GM12878 (cell line): Measurements from ENCODE around the gene TPCN2. TPM values are rescaled to one million over a fixed set of nuclear protein-coding genes. Genes with fewer than 3 reads are reported as not detected.

Experiments used
- ATAC-seq: fragments of 200-7000 bp; cut with Tn5 transposase; 3 replicates; pipeline ENCODE4 v1.9.1; 2020; ENCODE audit warnings: mild to moderate bottlenecking, moderate library complexity
- BruUV-seq: library from RNA; stranded (reverse); fragments of 400-500 nt; replicated peaks from 2 replicates; lab custom pipeline; 2021; lab: Mats Ljungman, UMichigan
- CTCF ChIA-PET: fragments of 300-600 bp; sonication (Branson Sonifier 250); formaldehyde crosslinking; extraction: SDS; loops from one replicate; lab custom pipeline; 2021; ENCODE audit warnings: inconsistent platforms; lab: Yijun Ruan, JAX
- POLR2A ChIA-PET: fragments of 350-600 bp; formaldehyde crosslinking; extraction: SDS; loops from one replicate; lab custom pipeline; 2021; ENCODE audit warnings: inconsistent platforms; lab: Charles Lee
- RAD21 ChIA-PET: fragments of 300-600 bp; sonication (Branson Sonifier 250); formaldehyde crosslinking; loops from one replicate; lab custom pipeline; 2023; ENCODE audit warnings: antibody characterized with exemption; ENCODE audit not compliant: unreplicated experiment; lab: Charles Lee
- SMC1A ChIA-PET: fragments of 300-600 bp; sonication (Branson Sonifier 250); formaldehyde crosslinking; loops from one replicate; lab custom pipeline; 2023; ENCODE audit not compliant: unreplicated experiment, uncharacterized antibody; lab: Charles Lee
- DNase-seq: peaks from one replicate; pipeline ENCODE4 v3.0.0-alpha.2; 2011; ENCODE audit warnings: low read depth, low spot score
- FAIRE-seq: peaks from 3 replicates; lab custom pipeline; 2011; peaks lifted over from hg19 to GRCh38; lab: Jason Lieb, UNC
- H2AFZ ChIP-seq: 2 replicates; pipeline ENCODE4 v1.6.0; 2011; ENCODE audit warnings: low read depth, low read length, control low read depth; ENCODE audit not compliant: control insufficient read depth
- H3K27ac ChIP-seq: 2 replicates; pipeline ENCODE4 v1.5.1; 2011; ENCODE audit warnings: control low read depth; ENCODE audit not compliant: control insufficient read depth, insufficient read depth
- H3K27me3 ChIP-seq, 2 experiments: replicated peaks in 1 of 2; 2 replicates each; pipeline versions ENCODE4 v1.6.0 to v1.6.1; 2011; ENCODE audit warnings: low read length in 1 of 2; ENCODE audit not compliant: control insufficient read depth in 2 of 2, insufficient read depth in 2 of 2
- H3K36me3 ChIP-seq, 2 experiments: 2 replicates each; pipeline ENCODE4 v1.5.1; 2011; ENCODE audit warnings: low read length in 1 of 2; ENCODE audit not compliant: control insufficient read depth in 2 of 2, insufficient read depth in 2 of 2
- H3K4me1 ChIP-seq: 2 replicates; pipeline ENCODE4 v1.6.1; 2011; ENCODE audit warnings: mild to moderate bottlenecking, low read length, moderate library complexity, mixed read lengths; ENCODE audit not compliant: control insufficient read depth, insufficient read depth
- H3K4me2 ChIP-seq: 2 replicates; pipeline ENCODE4 v1.6.0; 2011; ENCODE audit warnings: control low read depth; ENCODE audit not compliant: control insufficient read depth, insufficient read depth
- H3K4me3 ChIP-seq: fragments of 200-600 bp; sonication (generic); 2 replicates; pipeline ENCODE4 v1.5.1; 2016
- H3K79me2 ChIP-seq: 2 replicates; pipeline ENCODE4 v1.6.0; 2011; ENCODE audit warnings: low read length; ENCODE audit not compliant: control insufficient read depth, insufficient read depth
- H3K9ac ChIP-seq: 2 replicates; pipeline ENCODE4 v1.8.0; 2011; ENCODE audit warnings: low read length, control low read depth, mixed read lengths; ENCODE audit not compliant: control insufficient read depth, insufficient read depth
- H3K9me3 ChIP-seq: replicated peaks from 3 replicates; pipeline ENCODE4 v1.5.1; 2011; ENCODE audit warnings: mild to moderate bottlenecking, low read length; ENCODE audit not compliant: control insufficient read depth, insufficient read depth
- H4K20me1 ChIP-seq: 2 replicates; pipeline ENCODE4 v1.6.0; 2011; ENCODE audit not compliant: control insufficient read depth, insufficient read depth
- ATF7 ChIP-seq: fragments of 450-650 bp; IDR thresholded peaks from 2 replicates; pipeline ENCODE4 v1.6.1; 2016; ENCODE audit warnings: low read depth, mild to moderate bottlenecking
- FOXK2 ChIP-seq: fragments of 450-650 bp; IDR thresholded peaks from 2 replicates; pipeline ENCODE4 v1.6.1; 2017; ENCODE audit warnings: mild to moderate bottlenecking, moderate library complexity
- GABPA ChIP-seq: IDR thresholded peaks from 2 replicates; pipeline ENCODE4 v1.6.1; 2014; ENCODE audit warnings: antibody characterized with exemption, low read depth, mild to moderate bottlenecking, inconsistent platforms
- RAD51 ChIP-seq: fragments of 450-650 bp; IDR thresholded peaks from 2 replicates; pipeline ENCODE4 v1.6.1; 2016; ENCODE audit warnings: moderate library complexity, mild to moderate bottlenecking, inconsistent platforms
- RCOR1 ChIP-seq: conservative IDR thresholded peaks from 2 replicates; pipeline ENCODE4 v1.6.1; 2012; ENCODE audit warnings: low read depth, low read length, improper control_type of control experiment
- SIN3A ChIP-seq: IDR thresholded peaks from 2 replicates; pipeline ENCODE4 v1.6.1; 2012; ENCODE audit warnings: low read depth, low read length, improper control_type of control experiment
- SMAD5 ChIP-seq: IDR thresholded peaks from 2 replicates; pipeline ENCODE4 v1.6.1; 2016; ENCODE audit warnings: antibody characterized with exemption, low read depth
- SMARCA5 ChIP-seq: fragments of 450-650 bp; IDR thresholded peaks from 2 replicates; pipeline ENCODE4 v1.6.1; 2017; ENCODE audit warnings: mild to moderate bottlenecking
- SPI1 ChIP-seq: IDR thresholded peaks from 2 replicates; pipeline ENCODE4 v1.6.1; 2011; ENCODE audit warnings: low read depth, mild to moderate bottlenecking, low read length, moderate library complexity, borderline replicate concordance; ENCODE audit not compliant: insufficient read depth
- SUPT20H ChIP-seq: IDR thresholded peaks from 2 replicates; pipeline ENCODE4 v1.6.1; 2011; ENCODE audit warnings: low read depth, mild to moderate bottlenecking, low read length, moderate library complexity, borderline replicate concordance; ENCODE audit not compliant: control insufficient read depth
- WGBS: methylation state at CpG from one replicate; pipeline ENCODE4 v1.1.6; 2016; ENCODE audit warnings: low lambda C conversion rate; ENCODE audit not compliant: insufficient replicate concordance, insufficient coverage; ENCODE audit errors: missing lambda C conversion rate; 5-methylcytosine and 5-hydroxymethylcytosine counted together
- in situ Hi-C: fragments of 300-500 bp; cut with MboI; formaldehyde crosslinking; loops from 9 replicates; pipeline ENCODE4 v1.14.3; 2018; ENCODE audit warnings: mixed read lengths
- intact Hi-C: fragments of 100-400 bp; cut with micrococcal nuclease; formaldehyde crosslinking; loops from one replicate; pipeline ENCODE4 v1.14.2; 2022; ENCODE audit not compliant: unreplicated experiment
- polyA plus RNA-seq, 11 experiments: library from polyadenylated mRNA; depleted of rRNA in 4 of 11; unstranded in 6 of 11; stranded (reverse) in 5 of 11; fragments of >200 nt; fragmentation: Nextera tagmentation in 4 of 11; fragmentation: Illumina TruSeq in 1 of 11; extraction: Ambion mirVana in 4 of 11; extraction: Trizol in 1 of 11; gene quantifications; 1 replicate in 1 of 11; 2 replicates in 10 of 11; pipeline versions ENCODE4 v1.2.1 to v1.2.3, GENCODE V29; 2011 to 2016; ENCODE audit warnings: inconsistent platforms in 2 of 11, missing spikeins in 2 of 11, low read depth in 1 of 11
- total RNA-seq, 4 experiments: library from RNA; depleted of rRNA in 3 of 4; stranded (reverse); fragments of >200 nt in 3 of 4; fragmentation: Illumina TruSeq in 1 of 4; extraction: Trizol in 1 of 4; gene quantifications; 2 replicates each; pipeline versions ENCODE4 v1.2.1 to v1.2.3, GENCODE V29; 2013 to 2021
- TF ChIP-seq, protein P1 (sequence below): IDR thresholded peaks from 2 replicates; pipeline ENCODE4 v1.6.1; 2012; ENCODE audit warnings: low read depth, low read length, improper control_type of control experiment
- TF ChIP-seq, protein P2 (sequence below): fragments of 450-650 bp; IDR thresholded peaks from 2 replicates; pipeline ENCODE4 v1.6.1; 2016; ENCODE audit warnings: mild to moderate bottlenecking, moderate library complexity, borderline replicate concordance
- TF ChIP-seq, protein P3 (sequence below): IDR thresholded peaks from 2 replicates; pipeline ENCODE4 v1.6.1; 2012; ENCODE audit warnings: low read depth, low read length, improper control_type of control experiment
- TF ChIP-seq, protein P4 (sequence below): fragments of 450-650 bp; formaldehyde crosslinking; IDR thresholded peaks from 2 replicates; pipeline ENCODE4 v1.5.0; 2022; ENCODE audit warnings: mild to moderate bottlenecking, missing genetic modification characterization

Gene TPCN2
- total and polyA plus RNA-seq, 10 of the 15 experiments (the other 5 are each of a cell fraction or from before 2014, with no cell fraction given), result 1.7 to 18.4 (median 8.4) TPM

DNA sequence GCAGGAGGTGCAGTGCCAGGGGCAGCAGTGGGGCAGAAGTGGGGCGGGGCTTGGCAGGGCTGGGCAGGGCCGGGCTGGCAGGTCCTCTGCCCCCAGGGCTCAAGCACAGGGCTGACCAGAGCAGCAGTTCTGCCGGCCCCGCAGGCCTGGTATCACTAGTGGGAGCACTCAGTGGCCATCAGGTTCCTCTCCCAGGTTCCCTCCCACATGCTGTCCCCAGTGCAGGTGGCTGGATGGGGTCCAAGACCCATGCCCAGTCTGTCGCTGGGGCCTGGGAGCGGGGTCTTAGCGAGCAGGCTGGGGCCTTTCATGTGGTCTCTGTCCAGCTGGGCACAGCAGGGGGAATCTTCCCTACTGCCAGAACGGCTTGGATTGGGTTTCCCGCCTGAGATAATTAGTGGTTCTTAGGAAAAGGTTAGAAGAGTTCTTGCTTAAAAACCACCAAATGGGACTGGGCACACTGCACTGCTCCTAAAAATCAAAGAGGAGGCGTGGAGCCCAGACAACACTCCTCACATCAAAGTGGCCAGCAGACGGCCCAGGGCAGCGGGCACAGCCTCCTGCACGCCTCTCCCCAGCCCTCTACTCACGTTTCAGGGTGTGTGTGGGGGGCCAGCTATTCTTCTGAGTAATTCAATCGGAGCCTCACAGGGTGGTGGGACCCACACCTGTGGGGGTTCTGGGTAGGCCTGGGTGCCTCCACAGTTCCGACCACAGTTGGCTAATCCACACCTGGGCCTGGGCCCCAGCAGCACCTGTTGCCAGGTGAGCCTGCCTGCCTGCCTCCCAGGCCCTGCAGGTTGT is 45.6 kb downstream of the TPCN2 start:
- no peak overlapping the region for H3K27ac ChIP-seq
- H3K9ac ChIP-seq, result no peak overlapping the region
- H3K79me2 ChIP-seq, result no peaks in the 10 kb centered on the region
- H2AFZ ChIP-seq, result no peak overlapping the region
- no peak overlapping the region for H3K4me3 ChIP-seq
- H3K27me3 ChIP-seq, result no peaks in the 10 kb centered on the region
- SMC1A ChIA-PET, result no interaction called here
- H4K20me1 ChIP-seq, result no peaks in the 10 kb centered on the region
- H3K36me3 ChIP-seq, result peaks cover 0 to 5% of the 10 kb centered on the region in 2 experiments; a peak in 3 of 4 replicates
- POLR2A ChIA-PET, result no interaction called here
- TF ChIP-seq, protein P1, sequence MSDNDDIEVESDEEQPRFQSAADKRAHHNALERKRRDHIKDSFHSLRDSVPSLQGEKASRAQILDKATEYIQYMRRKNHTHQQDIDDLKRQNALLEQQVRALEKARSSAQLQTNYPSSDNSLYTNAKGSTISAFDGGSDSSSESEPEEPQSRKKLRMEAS, result no peak
- no peak for TF ChIP-seq RCOR1
- no peak for TF ChIP-seq FOXK2
- no peak for TF ChIP-seq SUPT20H
- TF ChIP-seq, protein P2, sequence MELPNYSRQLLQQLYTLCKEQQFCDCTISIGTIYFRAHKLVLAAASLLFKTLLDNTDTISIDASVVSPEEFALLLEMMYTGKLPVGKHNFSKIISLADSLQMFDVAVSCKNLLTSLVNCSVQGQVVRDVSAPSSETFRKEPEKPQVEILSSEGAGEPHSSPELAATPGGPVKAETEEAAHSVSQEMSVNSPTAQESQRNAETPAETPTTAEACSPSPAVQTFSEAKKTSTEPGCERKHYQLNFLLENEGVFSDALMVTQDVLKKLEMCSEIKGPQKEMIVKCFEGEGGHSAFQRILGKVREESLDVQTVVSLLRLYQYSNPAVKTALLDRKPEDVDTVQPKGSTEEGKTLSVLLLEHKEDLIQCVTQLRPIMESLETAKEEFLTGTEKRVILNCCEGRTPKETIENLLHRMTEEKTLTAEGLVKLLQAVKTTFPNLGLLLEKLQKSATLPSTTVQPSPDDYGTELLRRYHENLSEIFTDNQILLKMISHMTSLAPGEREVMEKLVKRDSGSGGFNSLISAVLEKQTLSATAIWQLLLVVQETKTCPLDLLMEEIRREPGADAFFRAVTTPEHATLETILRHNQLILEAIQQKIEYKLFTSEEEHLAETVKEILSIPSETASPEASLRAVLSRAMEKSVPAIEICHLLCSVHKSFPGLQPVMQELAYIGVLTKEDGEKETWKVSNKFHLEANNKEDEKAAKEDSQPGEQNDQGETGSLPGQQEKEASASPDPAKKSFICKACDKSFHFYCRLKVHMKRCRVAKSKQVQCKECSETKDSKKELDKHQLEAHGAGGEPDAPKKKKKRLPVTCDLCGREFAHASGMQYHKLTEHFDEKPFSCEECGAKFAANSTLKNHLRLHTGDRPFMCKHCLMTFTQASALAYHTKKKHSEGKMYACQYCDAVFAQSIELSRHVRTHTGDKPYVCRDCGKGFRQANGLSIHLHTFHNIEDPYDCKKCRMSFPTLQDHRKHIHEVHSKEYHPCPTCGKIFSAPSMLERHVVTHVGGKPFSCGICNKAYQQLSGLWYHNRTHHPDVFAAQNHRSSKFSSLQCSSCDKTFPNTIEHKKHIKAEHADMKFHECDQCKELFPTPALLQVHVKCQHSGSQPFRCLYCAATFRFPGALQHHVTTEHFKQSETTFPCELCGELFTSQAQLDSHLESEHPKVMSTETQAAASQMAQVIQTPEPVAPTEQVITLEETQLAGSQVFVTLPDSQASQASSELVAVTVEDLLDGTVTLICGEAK, result no peak
- no peak for TF ChIP-seq SIN3A
- no peak for TF ChIP-seq SPI1
- TF ChIP-seq, protein P3, sequence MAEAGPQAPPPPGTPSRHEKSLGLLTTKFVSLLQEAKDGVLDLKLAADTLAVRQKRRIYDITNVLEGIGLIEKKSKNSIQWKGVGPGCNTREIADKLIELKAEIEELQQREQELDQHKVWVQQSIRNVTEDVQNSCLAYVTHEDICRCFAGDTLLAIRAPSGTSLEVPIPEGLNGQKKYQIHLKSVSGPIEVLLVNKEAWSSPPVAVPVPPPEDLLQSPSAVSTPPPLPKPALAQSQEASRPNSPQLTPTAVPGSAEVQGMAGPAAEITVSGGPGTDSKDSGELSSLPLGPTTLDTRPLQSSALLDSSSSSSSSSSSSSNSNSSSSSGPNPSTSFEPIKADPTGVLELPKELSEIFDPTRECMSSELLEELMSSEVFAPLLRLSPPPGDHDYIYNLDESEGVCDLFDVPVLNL, result no peak
- no peak for TF ChIP-seq SMAD5
- no peak for TF ChIP-seq ATF7
- TF ChIP-seq SMARCA5, result no peak
- TF ChIP-seq GABPA, result no peak
- no peak for TF ChIP-seq RAD51
- TF ChIP-seq, protein P4, sequence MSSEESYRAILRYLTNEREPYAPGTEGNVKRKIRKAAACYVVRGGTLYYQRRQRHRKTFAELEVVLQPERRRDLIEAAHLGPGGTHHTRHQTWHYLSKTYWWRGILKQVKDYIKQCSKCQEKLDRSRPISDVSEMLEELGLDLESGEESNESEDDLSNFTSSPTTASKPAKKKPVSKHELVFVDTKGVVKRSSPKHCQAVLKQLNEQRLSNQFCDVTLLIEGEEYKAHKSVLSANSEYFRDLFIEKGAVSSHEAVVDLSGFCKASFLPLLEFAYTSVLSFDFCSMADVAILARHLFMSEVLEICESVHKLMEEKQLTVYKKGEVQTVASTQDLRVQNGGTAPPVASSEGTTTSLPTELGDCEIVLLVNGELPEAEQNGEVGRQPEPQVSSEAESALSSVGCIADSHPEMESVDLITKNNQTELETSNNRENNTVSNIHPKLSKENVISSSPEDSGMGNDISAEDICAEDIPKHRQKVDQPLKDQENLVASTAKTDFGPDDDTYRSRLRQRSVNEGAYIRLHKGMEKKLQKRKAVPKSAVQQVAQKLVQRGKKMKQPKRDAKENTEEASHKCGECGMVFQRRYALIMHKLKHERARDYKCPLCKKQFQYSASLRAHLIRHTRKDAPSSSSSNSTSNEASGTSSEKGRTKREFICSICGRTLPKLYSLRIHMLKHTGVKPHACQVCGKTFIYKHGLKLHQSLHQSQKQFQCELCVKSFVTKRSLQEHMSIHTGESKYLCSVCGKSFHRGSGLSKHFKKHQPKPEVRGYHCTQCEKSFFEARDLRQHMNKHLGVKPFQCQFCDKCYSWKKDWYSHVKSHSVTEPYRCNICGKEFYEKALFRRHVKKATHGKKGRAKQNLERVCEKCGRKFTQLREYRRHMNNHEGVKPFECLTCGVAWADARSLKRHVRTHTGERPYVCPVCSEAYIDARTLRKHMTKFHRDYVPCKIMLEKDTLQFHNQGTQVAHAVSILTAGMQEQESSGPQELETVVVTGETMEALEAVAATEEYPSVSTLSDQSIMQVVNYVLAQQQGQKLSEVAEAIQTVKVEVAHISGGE (CRISPR knock-in tag), result no peak
- H3K4me1 ChIP-seq, result no peaks in the 10 kb centered on the region
- RAD21 ChIA-PET, result no interaction called here
- H3K4me2 ChIP-seq, result no peak overlapping the region
- H3K9me3 ChIP-seq, result no peaks in the 10 kb centered on the region; the same call in 2 of the 3 replicates
- WGBS, result 32% methylated on average over 15 of the region's 16 CpGs
- intact Hi-C loops (no loop called here), in situ Hi-C loops (no loop called here)
- DNase-seq (no peak), ATAC-seq (peak; percentile 31), FAIRE-seq (no peak)
- no TSS peak for BruUV-seq
- CTCF ChIA-PET, result interaction anchor here (1.0 kb wide), 1 partner anchor 81 kb away, joined by 3 read pairs; the partner anchor contains the start of gene MRGPRF
